HepG2 (cell line): ENCODE data around the gene UQCC2.

Experiments used
- CEBPB ChIP-seq: IDR thresholded peaks from 2 replicates; pipeline ENCODE4 v1.6.1; 2011; ENCODE audit warnings: low read depth, low read length, improper control_type of control experiment, borderline replicate concordance
- TAF1 ChIP-seq: sonication (generic); formaldehyde crosslinking; IDR thresholded peaks from 2 replicates; pipeline ENCODE4 v1.4.0; 2020; ENCODE audit warnings: missing genetic modification reagents
- ZFX ChIP-seq: sonication (generic); formaldehyde crosslinking; IDR thresholded peaks from 2 replicates; pipeline ENCODE4 v1.4.0; 2020; ENCODE audit warnings: mild to moderate bottlenecking, low read depth, missing genetic modification reagents, moderate library complexity
- ZFYVE20 ChIP-seq: sonication (generic); formaldehyde crosslinking; IDR thresholded peaks from 2 replicates; pipeline ENCODE4 v1.8.0; 2023; ENCODE audit warnings: low read depth, mild to moderate bottlenecking, moderate library complexity, missing genetic modification reagents, borderline replicate concordance
- ZNF674 ChIP-seq: sonication (generic); formaldehyde crosslinking; IDR thresholded peaks from 2 replicates; pipeline ENCODE4 v1.5.0; 2020; ENCODE audit warnings: low read depth, mild to moderate bottlenecking, missing genetic modification reagents
- TF ChIP-seq, protein P1 (sequence below): sonication (generic); formaldehyde crosslinking; IDR thresholded peaks from 2 replicates; pipeline ENCODE4 v1.4.0; 2020; ENCODE audit warnings: missing genetic modification reagents

DNA sequence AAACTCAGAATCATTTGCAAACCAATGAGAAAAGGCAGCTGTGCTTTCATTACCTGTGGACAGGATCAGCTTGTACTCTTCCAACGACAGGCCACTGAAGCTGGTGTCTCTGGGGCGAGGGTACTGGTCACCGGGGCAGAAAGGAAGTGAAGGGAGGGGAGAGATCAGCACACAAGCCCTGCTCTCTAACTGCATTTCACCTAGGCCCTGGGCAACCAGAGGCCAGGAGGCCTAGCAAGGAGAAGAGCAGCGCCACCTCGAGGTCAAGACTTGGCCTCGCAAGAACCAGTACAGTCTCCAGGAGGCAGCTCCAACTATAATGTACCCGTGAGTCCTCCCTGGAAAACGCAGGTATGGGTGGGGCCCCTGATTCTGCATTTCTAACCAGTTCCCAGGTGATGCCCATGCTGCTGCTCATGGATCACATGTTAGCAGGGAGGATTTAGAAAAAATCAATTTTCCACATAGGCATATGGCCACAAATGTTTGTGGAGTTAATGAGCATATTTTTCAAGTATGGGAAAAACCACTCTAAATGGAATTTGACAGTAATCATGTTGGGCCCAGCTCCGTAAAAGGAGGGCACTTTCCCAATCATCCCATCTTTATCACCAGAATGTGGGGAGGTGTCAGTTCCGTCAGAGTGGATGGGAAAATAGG, 11.0 kb downstream of the UQCC2 start:
- TF ChIP-seq TAF1 (CRISPR knock-in tag), result no peak
- TF ChIP-seq CEBPB, result no peak
- no peak for TF ChIP-seq ZFYVE20 (CRISPR knock-in tag)
- TF ChIP-seq ZNF674 (CRISPR knock-in tag), result no peak
- TF ChIP-seq, protein P1, sequence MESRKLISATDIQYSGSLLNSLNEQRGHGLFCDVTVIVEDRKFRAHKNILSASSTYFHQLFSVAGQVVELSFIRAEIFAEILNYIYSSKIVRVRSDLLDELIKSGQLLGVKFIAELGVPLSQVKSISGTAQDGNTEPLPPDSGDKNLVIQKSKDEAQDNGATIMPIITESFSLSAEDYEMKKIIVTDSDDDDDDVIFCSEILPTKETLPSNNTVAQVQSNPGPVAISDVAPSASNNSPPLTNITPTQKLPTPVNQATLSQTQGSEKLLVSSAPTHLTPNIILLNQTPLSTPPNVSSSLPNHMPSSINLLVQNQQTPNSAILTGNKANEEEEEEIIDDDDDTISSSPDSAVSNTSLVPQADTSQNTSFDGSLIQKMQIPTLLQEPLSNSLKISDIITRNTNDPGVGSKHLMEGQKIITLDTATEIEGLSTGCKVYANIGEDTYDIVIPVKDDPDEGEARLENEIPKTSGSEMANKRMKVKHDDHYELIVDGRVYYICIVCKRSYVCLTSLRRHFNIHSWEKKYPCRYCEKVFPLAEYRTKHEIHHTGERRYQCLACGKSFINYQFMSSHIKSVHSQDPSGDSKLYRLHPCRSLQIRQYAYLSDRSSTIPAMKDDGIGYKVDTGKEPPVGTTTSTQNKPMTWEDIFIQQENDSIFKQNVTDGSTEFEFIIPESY (CRISPR knock-in tag), result no peak
- peak; percentile 49; the same call in 1 of the 2 replicates for TF ChIP-seq ZFX (CRISPR knock-in tag)
